PFSK-1 (cell line): ENCODE results near the gene SUV39H2.

ENCODE experiments used
- FOXP2 ChIP-seq: optimal IDR thresholded peaks from 2 replicates; pipeline ENCODE3; 2011; ENCODE audit warnings: borderline replicate concordance, control low read depth, inconsistent platforms; ENCODE audit not compliant: insufficient read depth; ENCODE audit errors: extremely low read length, extremely low read depth
- POLR2AphosphoS5 ChIP-seq: IDR thresholded peaks from 2 replicates; pipeline ENCODE4 v1.6.1; 2012; ENCODE audit warnings: low read depth, mild to moderate bottlenecking, control low read depth, low read length, moderate library complexity
- SIN3A ChIP-seq: IDR thresholded peaks from 2 replicates; pipeline ENCODE4 v1.6.1; 2012; ENCODE audit warnings: mild to moderate bottlenecking, low read length, moderate library complexity, borderline replicate concordance; ENCODE audit not compliant: insufficient read depth
- TAF1 ChIP-seq: IDR thresholded peaks from 2 replicates; pipeline ENCODE4 v1.6.1; 2012; ENCODE audit warnings: low read length, control low read depth, borderline replicate concordance; ENCODE audit not compliant: insufficient read depth
- TF ChIP-seq, protein P1 (sequence below), 2 experiments: IDR thresholded peaks; 2 replicates each; pipeline versions ENCODE4 v1.6.1 to v1.8.0; 2011 to 2012; ENCODE audit warnings: low read depth in 2 of 2, low read length in 2 of 2, control low read depth in 1 of 2, inconsistent platforms in 1 of 2, mild to moderate bottlenecking in 1 of 2, moderate library complexity in 1 of 2; ENCODE audit not compliant: insufficient read depth in 1 of 2

Gene SUV39H2

DNA sequence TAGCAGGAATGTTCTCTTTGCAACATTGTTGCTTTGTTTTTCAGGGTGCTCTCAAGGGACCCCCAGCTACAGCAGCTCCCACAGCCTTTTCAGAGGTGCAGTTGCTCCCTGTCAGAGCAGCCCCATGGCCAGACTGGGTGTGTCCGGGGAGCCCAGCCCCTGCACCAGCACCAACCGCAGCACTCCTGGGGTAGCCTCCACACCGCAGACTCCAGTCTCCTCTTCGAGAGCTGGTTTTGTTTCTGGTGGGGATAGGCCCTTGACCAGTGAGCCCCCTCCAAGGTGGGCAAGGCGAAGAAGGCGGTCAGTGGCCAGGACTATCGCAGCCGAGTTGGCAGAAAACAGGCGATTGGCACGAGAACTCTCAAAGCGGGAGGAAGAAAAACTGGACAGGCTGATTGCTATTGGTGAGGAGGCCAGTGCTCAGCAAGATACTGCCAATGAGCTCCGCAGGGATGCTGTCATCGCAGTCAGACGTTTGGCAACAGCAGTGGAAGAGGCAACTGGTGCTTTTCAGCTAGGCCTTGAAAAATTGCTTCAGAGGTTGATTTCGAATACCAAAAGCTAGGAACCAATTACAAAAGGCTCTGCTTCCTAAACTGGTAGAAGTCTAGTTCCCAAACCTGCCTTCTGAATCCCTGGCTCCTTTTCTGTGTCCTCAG is 35.2 kb upstream of the SUV39H2 start:
- TF ChIP-seq TAF1, result no peak
- no peak for TF ChIP-seq FOXP2
- TF ChIP-seq, protein P1, sequence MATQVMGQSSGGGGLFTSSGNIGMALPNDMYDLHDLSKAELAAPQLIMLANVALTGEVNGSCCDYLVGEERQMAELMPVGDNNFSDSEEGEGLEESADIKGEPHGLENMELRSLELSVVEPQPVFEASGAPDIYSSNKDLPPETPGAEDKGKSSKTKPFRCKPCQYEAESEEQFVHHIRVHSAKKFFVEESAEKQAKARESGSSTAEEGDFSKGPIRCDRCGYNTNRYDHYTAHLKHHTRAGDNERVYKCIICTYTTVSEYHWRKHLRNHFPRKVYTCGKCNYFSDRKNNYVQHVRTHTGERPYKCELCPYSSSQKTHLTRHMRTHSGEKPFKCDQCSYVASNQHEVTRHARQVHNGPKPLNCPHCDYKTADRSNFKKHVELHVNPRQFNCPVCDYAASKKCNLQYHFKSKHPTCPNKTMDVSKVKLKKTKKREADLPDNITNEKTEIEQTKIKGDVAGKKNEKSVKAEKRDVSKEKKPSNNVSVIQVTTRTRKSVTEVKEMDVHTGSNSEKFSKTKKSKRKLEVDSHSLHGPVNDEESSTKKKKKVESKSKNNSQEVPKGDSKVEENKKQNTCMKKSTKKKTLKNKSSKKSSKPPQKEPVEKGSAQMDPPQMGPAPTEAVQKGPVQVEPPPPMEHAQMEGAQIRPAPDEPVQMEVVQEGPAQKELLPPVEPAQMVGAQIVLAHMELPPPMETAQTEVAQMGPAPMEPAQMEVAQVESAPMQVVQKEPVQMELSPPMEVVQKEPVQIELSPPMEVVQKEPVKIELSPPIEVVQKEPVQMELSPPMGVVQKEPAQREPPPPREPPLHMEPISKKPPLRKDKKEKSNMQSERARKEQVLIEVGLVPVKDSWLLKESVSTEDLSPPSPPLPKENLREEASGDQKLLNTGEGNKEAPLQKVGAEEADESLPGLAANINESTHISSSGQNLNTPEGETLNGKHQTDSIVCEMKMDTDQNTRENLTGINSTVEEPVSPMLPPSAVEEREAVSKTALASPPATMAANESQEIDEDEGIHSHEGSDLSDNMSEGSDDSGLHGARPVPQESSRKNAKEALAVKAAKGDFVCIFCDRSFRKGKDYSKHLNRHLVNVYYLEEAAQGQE (IDR thresholded peaks at IDR 0.05; ENCODE audit: insufficient read depth in 1 of 2, low read depth in 2 of 2, low read length in 2 of 2), result no peak
- no peak for TF ChIP-seq POLR2AphosphoS5
- no peak for TF ChIP-seq SIN3A

DNA sequence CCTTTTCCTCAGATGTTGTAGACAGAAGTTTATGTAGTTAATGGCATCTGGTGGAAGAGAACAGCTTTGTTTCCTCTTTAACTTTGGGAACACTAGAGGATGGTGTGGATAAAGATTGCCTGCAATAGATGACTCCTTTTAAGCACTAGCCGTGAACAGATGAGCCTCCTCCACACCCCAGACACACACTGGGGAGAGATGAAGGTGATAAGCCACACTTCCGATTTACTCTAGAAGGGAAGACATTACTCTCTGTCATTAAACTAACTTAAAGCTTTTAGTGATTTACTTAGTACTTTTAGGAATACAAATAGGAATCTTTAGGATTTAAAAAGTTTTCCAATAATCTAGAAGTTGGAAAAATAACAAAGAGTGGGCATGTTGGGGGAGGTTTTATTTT is 33.7 kb upstream of the SUV39H2 start:
- no peak for TF ChIP-seq TAF1
- no peak for TF ChIP-seq SIN3A
- TF ChIP-seq POLR2AphosphoS5, result no peak
- TF ChIP-seq, protein P1 (IDR thresholded peaks at IDR 0.05; ENCODE audit: insufficient read depth in 1 of 2, low read depth in 2 of 2, low read length in 2 of 2), result no peak
- no peak for TF ChIP-seq FOXP2

DNA sequence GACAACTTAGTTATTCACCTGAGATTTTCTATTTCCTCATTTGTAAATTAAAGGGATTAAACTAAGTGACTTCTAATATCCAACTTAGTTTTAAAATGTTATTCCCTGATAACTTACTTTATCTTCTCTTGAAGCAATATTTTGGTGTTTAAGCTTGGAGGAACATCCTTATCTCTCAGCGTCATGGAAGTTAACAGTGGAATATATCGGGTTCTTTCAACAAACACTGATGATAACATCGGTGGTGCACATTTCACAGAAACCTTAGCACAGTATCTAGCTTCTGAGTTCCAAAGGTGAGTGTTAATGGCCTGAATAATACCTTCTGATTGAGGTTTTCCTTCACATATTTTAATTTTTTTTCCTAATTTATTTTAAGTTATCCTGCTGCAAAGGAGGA is 26.4 kb upstream of the SUV39H2 start:
- TF ChIP-seq, protein P1 (IDR thresholded peaks at IDR 0.05; ENCODE audit: insufficient read depth in 1 of 2, low read depth in 2 of 2, low read length in 2 of 2), result no peak
- no peak for TF ChIP-seq FOXP2
- no peak for TF ChIP-seq SIN3A
- no peak for TF ChIP-seq POLR2AphosphoS5
- TF ChIP-seq TAF1, result no peak

DNA sequence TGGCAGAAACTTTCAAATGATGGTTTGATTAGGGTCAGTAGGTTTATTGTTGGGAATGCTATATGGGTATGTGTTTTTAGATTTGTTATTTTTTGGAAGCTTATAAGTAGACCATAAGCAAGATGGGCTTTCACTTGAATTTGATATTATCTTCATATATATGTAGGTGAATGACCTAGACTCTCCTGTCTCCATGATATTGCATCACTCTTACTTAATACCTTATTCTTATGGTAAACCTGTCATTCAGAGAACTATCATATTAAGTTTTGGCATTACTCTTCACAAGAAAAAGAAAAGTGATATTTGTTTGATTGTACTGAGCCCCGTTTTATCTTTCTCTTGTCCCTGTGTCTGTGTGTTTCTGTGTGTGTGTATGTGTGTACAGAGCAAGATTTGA is 23.2 kb upstream of the SUV39H2 start:
- TF ChIP-seq SIN3A (no peak), TAF1 (no peak), POLR2AphosphoS5 (no peak), FOXP2 (no peak)
- TF ChIP-seq, protein P1 (IDR thresholded peaks at IDR 0.05; ENCODE audit: insufficient read depth in 1 of 2, low read depth in 2 of 2, low read length in 2 of 2), result no peak

DNA sequence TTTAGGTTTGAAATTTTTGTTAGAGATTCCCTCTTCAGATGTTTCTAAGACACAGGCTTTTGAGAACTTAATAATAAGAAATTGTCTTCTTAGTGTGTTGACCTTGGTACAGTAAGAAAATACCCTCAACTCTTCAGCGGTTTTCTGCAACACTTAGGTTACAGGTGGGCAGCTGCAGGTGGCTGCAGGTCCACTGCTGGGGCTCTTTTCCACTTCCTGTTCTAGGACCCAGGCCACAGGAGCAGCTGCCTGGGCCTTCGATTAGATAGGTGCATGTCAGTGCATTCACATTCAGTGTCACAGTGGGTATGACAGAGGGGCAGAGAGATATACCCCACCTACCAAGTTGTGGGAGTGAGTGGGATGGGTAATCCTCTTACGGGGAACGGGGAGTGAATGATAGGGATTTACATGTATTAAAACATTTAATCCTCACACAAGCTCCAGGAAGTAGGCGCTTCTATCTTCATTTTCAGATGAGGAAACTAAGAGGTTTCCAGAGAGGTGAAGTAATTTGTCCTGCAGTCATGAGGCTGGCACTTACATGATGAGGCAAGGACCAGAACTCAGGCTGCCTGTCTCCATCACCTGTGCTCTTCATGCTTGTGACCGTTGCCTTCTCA is 20.2 kb upstream of the SUV39H2 start:
- TF ChIP-seq, protein P1 (IDR thresholded peaks at IDR 0.05; ENCODE audit: insufficient read depth in 1 of 2, low read depth in 2 of 2, low read length in 2 of 2), result no peak
- TF ChIP-seq POLR2AphosphoS5, result no peak
- TF ChIP-seq TAF1, result no peak
- no peak for TF ChIP-seq FOXP2
- TF ChIP-seq SIN3A, result no peak
